ENCODE results near the gene TPGS2.
"Not testable (repeated sequence)": the region's sequence is repeated elsewhere in the genome, so short reads cannot be mapped to it uniquely, and the experiment has no call there.

Gene TPGS2, protein sequence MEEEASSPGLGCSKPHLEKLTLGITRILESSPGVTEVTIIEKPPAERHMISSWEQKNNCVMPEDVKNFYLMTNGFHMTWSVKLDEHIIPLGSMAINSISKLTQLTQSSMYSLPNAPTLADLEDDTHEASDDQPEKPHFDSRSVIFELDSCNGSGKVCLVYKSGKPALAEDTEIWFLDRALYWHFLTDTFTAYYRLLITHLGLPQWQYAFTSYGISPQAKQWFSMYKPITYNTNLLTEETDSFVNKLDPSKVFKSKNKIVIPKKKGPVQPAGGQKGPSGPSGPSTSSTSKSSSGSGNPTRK

DNA sequence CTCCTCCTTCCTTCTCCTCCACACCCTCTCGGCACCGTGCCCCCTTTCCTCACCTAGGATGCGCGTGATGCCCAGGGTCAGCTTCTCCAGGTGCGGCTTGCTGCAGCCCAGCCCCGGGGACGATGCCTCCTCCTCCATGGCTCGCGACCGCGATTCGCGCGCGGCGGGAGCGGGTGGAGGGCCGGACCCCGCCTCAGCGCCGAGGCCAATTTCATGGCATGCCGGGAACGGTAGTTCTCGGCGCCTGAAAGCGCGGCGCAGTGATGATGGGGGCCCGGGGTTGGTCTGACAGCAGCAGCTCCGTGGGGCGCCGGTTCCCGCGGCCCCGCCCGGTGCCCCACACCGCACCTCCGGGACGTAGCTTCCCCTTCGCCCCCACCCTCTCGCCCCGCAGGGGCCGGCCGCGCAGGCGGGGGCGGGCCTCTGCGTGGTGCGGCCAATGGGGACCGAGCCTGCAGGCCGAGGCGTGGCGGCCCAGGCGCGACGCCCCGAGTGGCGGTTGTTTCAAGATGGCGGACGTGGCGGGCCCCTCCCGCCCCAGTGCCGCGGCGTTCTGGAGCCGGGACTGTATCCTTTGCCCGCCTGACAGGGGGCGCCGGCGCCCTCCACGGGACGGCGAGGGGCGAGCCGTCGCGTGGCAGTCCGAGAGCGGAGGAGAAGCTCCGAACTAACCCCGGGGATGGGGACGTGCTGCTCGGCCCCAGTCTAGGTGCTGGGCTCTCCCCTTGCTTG, at the start of gene TPGS2, which contains the start of gene KIAA1328:
TPGS2 (minus strand) TSS at position 373 of the 732 bp plus-strand sequence; CDS start at position 138, 235 bp downstream.
KIAA1328 (plus strand) TSS at position 498 of the 732 bp plus-strand sequence; CDS start at position 510, 12 bp downstream.
- DNase-seq, result peak; percentile 94

- not testable (repeated sequence) for DNase-seq
Measured at GRCh38 chr18:36873826-36874225, 45.0 kb upstream of the TPGS2 start.

DNA sequence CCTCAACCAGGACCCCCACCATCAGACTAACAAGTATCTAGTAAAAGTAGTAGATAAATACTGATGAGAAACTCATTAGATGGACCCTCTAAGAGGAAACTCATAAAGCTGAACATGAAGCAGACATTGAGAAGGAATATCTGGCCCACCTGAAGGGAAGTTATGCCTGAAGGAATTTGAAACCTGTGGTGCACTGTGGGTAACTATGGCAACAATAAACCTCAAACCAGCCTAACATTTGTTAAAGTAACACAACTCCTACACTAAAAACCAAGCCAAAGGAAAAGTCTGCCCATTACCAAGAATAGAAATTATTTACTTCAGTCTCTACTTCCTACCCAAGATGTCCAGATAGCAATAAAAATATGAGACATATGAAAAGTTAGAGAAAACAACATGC, 43.5 kb upstream of the TPGS2 start:
- DNase-seq, result no peak

GRCh38 chr18:36871801-36872200, 43.0 kb upstream of the TPGS2 start:
- DNase-seq, result no peak

GRCh38 chr18:36867056-36867455, 38.3 kb upstream of the TPGS2 start:
- no peak for DNase-seq

- DNase-seq, result peak; percentile 22
Measured at GRCh38 chr18:36862182-36862581, 33.4 kb upstream of the TPGS2 start.

DNA sequence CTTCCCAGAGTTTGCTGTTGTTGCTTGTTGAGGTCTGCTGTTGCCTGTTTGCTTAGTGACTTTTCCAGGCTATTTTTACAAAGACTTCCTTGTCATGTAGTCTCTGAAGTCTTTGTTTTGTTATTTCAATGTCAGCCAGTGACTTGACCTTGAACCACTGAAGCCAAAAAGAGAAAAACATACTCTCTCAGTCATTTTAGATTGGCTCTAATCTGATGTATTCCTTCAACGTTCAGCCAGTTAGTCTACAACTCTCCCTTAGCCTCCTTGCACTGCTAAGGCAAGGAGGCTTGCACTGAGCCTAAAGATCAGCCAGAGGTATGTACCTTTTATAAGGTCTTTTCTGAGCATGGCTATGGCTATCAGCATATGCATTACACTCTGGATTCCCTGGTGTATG, 28.0 kb upstream of the TPGS2 start:
- no peak for DNase-seq

- DNase-seq, result no peak
Measured at GRCh38 chr18:36851202-36851590, 22.4 kb upstream of the TPGS2 start.

DNA sequence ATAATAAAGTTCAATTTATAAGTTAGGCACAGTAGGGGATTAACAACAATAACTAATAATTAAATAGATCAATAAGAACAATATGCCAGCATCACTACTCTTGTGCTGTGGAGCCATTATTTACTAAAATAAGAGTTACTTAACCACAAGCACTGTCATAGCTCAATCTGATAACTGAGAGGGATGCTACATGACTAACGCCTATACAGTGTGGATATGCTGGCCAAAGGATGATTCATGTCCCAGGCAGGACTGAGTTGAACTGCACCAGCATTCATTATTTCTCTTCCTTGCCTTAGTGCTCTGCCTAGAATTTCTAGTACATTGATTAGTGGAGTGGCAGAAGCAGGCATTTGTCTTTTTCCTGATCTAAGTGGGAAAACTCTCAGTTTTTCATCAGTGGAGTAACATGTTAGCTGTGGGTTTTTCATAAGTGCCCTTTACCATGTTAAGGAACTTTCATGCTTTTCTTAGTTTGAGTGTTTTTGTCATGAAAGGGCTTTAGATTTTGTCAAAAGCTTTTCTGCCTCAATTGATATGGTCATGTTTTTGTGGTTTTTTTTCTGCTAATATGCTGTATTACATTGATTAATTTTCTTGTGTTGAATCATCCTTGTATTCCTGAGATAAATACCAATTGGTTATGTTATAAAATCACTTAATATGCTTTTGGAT, 21.9 kb upstream of the TPGS2 start:
- DNase-seq, result peak; percentile 60

- no peak for DNase-seq
Measured at GRCh38 chr18:36849288-36850006, 20.6 kb upstream of the TPGS2 start.

GRCh38 chr18:36848609-36849008, 19.8 kb upstream of the TPGS2 start:
- no peak for DNase-seq

DNA sequence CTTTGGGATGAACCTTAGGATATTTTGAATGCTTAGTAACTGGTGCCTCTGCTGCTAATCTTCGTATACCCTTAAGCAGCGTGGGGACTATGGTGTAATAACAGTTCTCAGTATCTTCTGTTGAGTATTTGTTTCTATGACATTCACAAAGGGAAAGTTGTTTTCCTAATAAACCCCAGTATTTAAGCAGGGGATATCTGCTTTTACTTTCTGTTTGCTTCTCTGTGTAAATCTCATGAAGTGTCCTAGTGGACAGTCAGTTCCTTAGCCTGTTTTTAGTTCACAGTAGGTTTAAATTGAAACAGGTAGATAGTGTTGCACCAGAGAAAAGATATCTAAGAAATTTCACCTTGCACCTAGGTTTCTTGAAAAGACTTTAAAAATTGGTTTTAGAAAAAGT, 15.0 kb upstream of the TPGS2 start:
- DNase-seq, result no peak

DNA sequence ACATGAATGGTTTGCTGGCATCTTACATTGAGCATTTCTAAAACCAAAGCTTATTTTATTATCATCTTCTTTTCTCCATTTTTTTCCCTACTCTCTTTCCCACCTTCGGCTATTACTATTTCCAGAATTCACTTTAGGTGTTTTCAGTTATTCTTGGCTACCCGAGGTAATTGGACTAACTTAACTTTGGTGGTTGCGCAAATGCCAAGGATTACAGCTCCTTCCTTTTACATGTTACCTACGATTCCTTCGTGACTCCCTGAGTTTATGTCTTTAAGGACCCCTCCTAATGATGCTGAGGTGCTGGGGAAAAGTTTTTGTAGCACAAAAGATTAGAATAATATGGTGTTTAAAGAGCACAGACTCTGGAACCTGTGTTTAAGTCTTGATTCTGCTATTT, 14.4 kb upstream of the TPGS2 start:
- no peak for DNase-seq

DNA sequence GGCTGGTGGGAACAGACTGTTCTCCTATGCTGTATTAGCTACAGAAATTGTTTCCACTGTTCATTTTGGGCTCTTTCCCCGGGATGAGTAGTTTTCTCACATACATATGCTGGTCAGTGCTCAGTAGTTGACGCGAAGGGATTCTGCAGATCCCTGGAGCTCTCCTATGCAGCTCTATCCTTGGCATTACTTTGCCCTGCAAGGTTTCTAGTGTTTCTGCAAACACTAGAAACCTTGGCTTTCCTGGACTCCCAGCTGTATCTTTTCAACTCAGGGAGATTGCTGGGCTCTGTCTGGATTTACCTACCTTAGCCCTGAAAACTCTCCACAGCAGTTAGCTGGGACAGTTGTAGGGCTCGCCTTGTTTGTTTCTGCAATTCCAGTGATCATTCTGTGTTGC, 11.0 kb upstream of the TPGS2 start:
- no peak for DNase-seq

- no peak for DNase-seq
Measured at GRCh38 chr18:36835927-36836326, 7.1 kb upstream of the TPGS2 start.

- no peak for DNase-seq
Measured at GRCh38 chr18:36833120-36833519, 4.3 kb upstream of the TPGS2 start.

- peak; percentile 30 for DNase-seq
Measured at GRCh38 chr18:36831139-36831538, 2.3 kb upstream of the TPGS2 start.

- DNase-seq, result no peak
Measured at GRCh38 chr18:36830158-36830495, 1.3 kb upstream of the TPGS2 start.

GRCh38 chr18:36829362-36830157, 758 bp upstream of the TPGS2 start:
- DNase-seq, result no peak

GRCh38 chr18:36828157-36828629, 609 bp downstream of the TPGS2 start:
- DNase-seq, result peak; percentile 22

DNA sequence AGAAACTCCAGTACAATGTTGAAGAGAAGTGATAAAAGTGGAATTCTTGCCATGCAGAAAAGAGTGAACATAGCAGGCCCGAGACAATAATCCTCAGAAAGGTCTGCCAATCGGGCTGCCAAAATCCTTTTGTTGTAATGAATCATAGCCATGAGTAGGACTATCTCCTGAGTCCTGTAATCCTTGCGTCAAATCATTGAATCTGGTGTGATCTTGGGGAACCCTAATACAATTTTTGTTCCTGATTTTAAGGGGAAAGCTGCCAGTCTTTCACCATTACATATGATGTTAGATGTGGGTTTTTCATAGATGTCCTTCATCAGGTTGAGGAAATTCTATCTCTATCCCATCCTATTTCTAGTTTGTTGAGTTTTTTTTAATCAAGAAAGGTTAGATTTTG, 2.2 kb downstream of the TPGS2 start:
- DNase-seq, result no peak

- DNase-seq, result no peak
Measured at GRCh38 chr18:36825526-36825925, 3.3 kb downstream of the TPGS2 start.

Measured in activated CD4-positive, alpha-beta T cell treated with anti-CD3 and anti-CD28 coated beads, Interleukin-10, Interleukin-2, amounts not matched to agents 100 ng/mL and 50 ng/mL, durations not matched to agents 16 hours and 8 hours (primary cell).